MM.1S (cell line): ENCODE measurements around the gene CTNS.

Experiments
- DNase-seq: peaks from one replicate; pipeline ENCODE4 v3.0.0-alpha.2; 2015
- H2AFZ ChIP-seq: fragments of 300-600 bp; sonication (generic); 2 replicates; pipeline ENCODE4 v1.6.0; 2016; ENCODE audit warnings: antibody characterized with exemption, low read length
- H3F3A ChIP-seq: fragments of 300-600 bp; sonication (generic); 2 replicates; pipeline ENCODE4 v1.6.1; 2016; ENCODE audit warnings: mild to moderate bottlenecking, antibody characterized with exemption, low read length, moderate library complexity, mixed read lengths; ENCODE audit not compliant: insufficient read depth
- H3K27ac ChIP-seq: fragments of 300-600 bp; sonication (generic); 2 replicates; pipeline ENCODE4 v1.5.1; 2016; ENCODE audit warnings: mild to moderate bottlenecking, low read length
- H3K27me3 ChIP-seq: fragments of 300-600 bp; sonication (generic); replicated peaks from 2 replicates; pipeline ENCODE4 v1.6.0; 2016; ENCODE audit warnings: low read length; ENCODE audit not compliant: insufficient read depth
- H3K36me3 ChIP-seq: fragments of 300-600 bp; sonication (generic); replicated peaks from 2 replicates; pipeline ENCODE4 v1.6.1; 2016; ENCODE audit warnings: mild to moderate bottlenecking, low read length, mixed read lengths; ENCODE audit not compliant: insufficient read depth
- H3K4me1 ChIP-seq: fragments of 300-600 bp; sonication (generic); 2 replicates; pipeline ENCODE4 v1.6.1; 2016; ENCODE audit warnings: low read length, mixed read lengths
- H3K4me2 ChIP-seq: fragments of 300-600 bp; sonication (generic); 2 replicates; pipeline ENCODE4 v1.6.0; 2016; ENCODE audit warnings: low read depth, low read length
- H3K4me3 ChIP-seq: fragments of 300-600 bp; sonication (generic); 2 replicates; pipeline ENCODE4 v1.5.1; 2016; ENCODE audit warnings: low read length, mixed read lengths
- H3K79me2 ChIP-seq: fragments of 300-600 bp; sonication (generic); 2 replicates; pipeline ENCODE4 v1.6.1; 2016; ENCODE audit warnings: mixed run types, low read length, mixed read lengths
- H3K9ac ChIP-seq: fragments of 300-600 bp; sonication (generic); 2 replicates; pipeline ENCODE4 v1.6.1; 2016; ENCODE audit warnings: low read length, mixed read lengths
- H3K9me2 ChIP-seq: fragments of 300-600 bp; sonication (generic); replicated peaks from 2 replicates; pipeline ENCODE4 v1.6.1; 2016; ENCODE audit warnings: mild to moderate bottlenecking, low read length, mixed read lengths; ENCODE audit not compliant: insufficient read depth
- H3K9me3 ChIP-seq: fragments of 300-600 bp; sonication (generic); replicated peaks from 2 replicates; pipeline ENCODE4 v1.6.1; 2016; ENCODE audit warnings: mild to moderate bottlenecking, low read length, mixed read lengths; ENCODE audit not compliant: insufficient read depth
- H4K20me1 ChIP-seq: fragments of 300-600 bp; sonication (generic); 2 replicates; pipeline ENCODE4 v1.6.1; 2016; ENCODE audit warnings: mild to moderate bottlenecking, low read length, moderate library complexity, mixed read lengths; ENCODE audit not compliant: insufficient read depth
- CTCF ChIP-seq: fragments of 300-600 bp; sonication (generic); IDR thresholded peaks from 2 replicates; pipeline ENCODE4 v1.5.1; 2016; ENCODE audit warnings: antibody characterized with exemption, low read length, mixed read lengths
- EZH2 ChIP-seq: fragments of 300-600 bp; sonication (generic); optimal IDR thresholded peaks from 2 replicates; pipeline ENCODE3; 2017; ENCODE audit warnings: low read depth, mild to moderate bottlenecking, antibody characterized with exemption, low read length, mixed read lengths
- EZH2phosphoT487 ChIP-seq: fragments of 300-600 bp; sonication (generic); IDR thresholded peaks from 2 replicates; pipeline ENCODE4 v1.6.1; 2018; ENCODE audit warnings: antibody characterized with exemption, low read length

CTNS gene

GRCh38 chr17:3598078-3598477 lies 38.5 kb upstream of the CTNS start:
- H3K9me3 ChIP-seq = no peaks in the 10 kb centered on the region
- H3K4me2 ChIP-seq = no peak overlapping the region
- no peaks in the 10 kb centered on the region for H3K9me2 ChIP-seq
- no peak for DNase-seq
- no peak overlapping the region for H2AFZ ChIP-seq
- no peak overlapping the region for H3K9ac ChIP-seq
- H3K27ac ChIP-seq = no peak overlapping the region
- no peaks in the 10 kb centered on the region for H3K79me2 ChIP-seq
- no peaks in the 10 kb centered on the region for H3K27me3 ChIP-seq
- TF ChIP-seq EZH2phosphoT487 = no peak
- TF ChIP-seq EZH2 = no peak
- TF ChIP-seq CTCF = no peak
- H3K4me3 ChIP-seq = no peak overlapping the region
- no peaks in the 10 kb centered on the region for H3K4me1 ChIP-seq
- H3K36me3 ChIP-seq = no peaks in the 10 kb centered on the region
- H3F3A ChIP-seq = no peaks in the 10 kb centered on the region
- H4K20me1 ChIP-seq = no peaks in the 10 kb centered on the region

- no peak overlapping the region for H2AFZ ChIP-seq
- H3F3A ChIP-seq = no peaks in the 10 kb centered on the region
- H3K4me2 ChIP-seq = no peak overlapping the region
- no peaks in the 10 kb centered on the region for H3K27me3 ChIP-seq
- no peaks in the 10 kb centered on the region for H4K20me1 ChIP-seq
- no peaks in the 10 kb centered on the region for H3K9me2 ChIP-seq
- H3K36me3 ChIP-seq = no peaks in the 10 kb centered on the region
- no peaks in the 10 kb centered on the region for H3K9me3 ChIP-seq
- no peaks in the 10 kb centered on the region for H3K79me2 ChIP-seq
- H3K4me3 ChIP-seq = no peak overlapping the region
- TF ChIP-seq EZH2phosphoT487 (no peak), EZH2 (no peak), CTCF (no peak)
- H3K9ac ChIP-seq = no peak overlapping the region
- H3K27ac ChIP-seq = no peak overlapping the region
- DNase-seq = no peak
- no peaks in the 10 kb centered on the region for H3K4me1 ChIP-seq
These were observed 35.9 kb upstream of the CTNS start for GRCh38 chr17:3600529-3601205.

- Histone ChIP-seq H4K20me1 (no peaks in the 10 kb centered on the region), H3K79me2 (no peaks in the 10 kb centered on the region), H3K4me2 (no peak overlapping the region), H3K9me3 (no peaks in the 10 kb centered on the region), H3F3A (no peaks in the 10 kb centered on the region), H3K4me1 (no peaks in the 10 kb centered on the region), H3K9ac (no peak overlapping the region), H3K36me3 (no peaks in the 10 kb centered on the region), H3K27ac (no peak overlapping the region), H3K27me3 (no peaks in the 10 kb centered on the region), H3K4me3 (no peak overlapping the region), H2AFZ (no peak overlapping the region), H3K9me2 (no peaks in the 10 kb centered on the region)
- peak; percentile 37 for DNase-seq
- TF ChIP-seq CTCF = peak; percentile 46
- TF ChIP-seq EZH2 = no peak
- no peak for TF ChIP-seq EZH2phosphoT487
These were observed 34.1 kb upstream of the CTNS start for GRCh38 chr17:3602499-3602898.
